HG02885 (cell line): ENCODE measurements around the gene ATG5.
A peak's percentile ranks its signal among the peaks of the same experiment; 100 is the strongest.

Experiments used
- ATAC-seq: cut with Tn5 transposase; IDR thresholded peaks from one replicate; pipeline ENCODE4 v1.9.1; 2021; ENCODE audit warnings: mild to moderate bottlenecking; ENCODE audit not compliant: unreplicated experiment, poor library complexity

The ATG5 gene

GRCh38 chr6:106186714-106187113 is 138.8 kb downstream of the ATG5 start:
- no peak for ATAC-seq

DNA sequence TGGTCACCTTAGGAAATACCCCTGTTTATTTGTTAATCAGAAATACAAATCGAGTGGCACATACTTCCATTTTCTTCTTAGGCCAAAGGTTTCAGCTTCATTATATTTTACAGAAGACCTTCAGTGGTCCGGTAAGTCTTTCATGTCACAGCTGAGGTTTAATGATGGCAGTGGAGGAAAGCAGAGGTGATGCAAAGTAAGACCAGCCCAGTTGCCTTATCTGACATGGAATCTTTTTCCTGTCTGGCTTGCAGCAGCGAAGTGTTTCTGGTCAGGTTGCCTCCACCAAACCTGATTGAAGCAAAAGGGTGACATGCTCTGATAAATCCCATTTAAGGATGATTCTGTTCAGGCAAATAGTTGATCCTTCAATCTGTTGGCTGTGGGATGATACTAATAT is 139.4 kb downstream of the ATG5 start:
- ATAC-seq: no peak

GRCh38 chr6:106185615-106186014 is 139.9 kb downstream of the ATG5 start:
- no peak for ATAC-seq

GRCh38 chr6:106184629-106185028 is 140.9 kb downstream of the ATG5 start:
- no peak for ATAC-seq

- ATAC-seq: no peak
Observed at GRCh38 chr6:106183430-106183829, 142.1 kb downstream of the ATG5 start.

DNA sequence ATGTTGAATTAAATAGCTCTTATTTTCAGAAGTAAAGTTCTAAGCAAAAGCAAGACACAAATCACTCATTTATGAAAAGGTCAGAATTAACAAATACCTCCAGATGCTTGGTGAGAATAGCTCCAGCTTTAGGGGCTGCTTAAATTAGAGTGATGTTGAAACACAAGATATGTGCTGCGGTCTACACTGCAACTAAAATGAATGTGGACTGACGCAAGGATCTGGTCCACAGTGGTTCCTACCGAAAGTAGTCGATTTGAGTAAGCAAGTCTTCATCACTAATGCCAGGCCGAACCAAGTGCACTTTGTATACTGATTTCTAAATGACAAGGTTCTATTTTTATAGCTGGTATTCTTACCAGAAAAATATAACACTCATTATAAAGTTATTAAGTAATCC is 143.1 kb downstream of the ATG5 start:
- ATAC-seq: peak; percentile 92

GRCh38 chr6:106181664-106182418 is 143.7 kb downstream of the ATG5 start:
- peak; percentile 49 for ATAC-seq

DNA sequence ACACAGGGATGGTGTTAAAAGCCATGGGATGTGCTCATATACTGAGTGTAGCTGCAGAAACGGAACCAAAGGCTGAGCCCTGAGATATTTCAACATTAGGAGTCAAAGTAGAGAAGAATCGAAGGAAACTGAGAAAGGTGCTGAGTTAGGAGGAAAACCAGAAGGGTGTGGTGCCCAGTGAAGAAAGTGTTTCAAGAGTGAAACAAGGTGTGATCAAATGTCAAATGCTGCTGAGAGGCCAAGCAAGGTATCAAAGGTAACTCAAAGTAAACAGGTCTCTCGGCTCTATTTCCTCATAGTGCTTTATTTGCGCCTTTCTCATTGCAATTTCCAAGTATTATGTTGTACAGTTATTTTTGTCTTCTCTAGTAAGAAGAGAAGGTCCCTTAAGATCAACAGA is 145.4 kb downstream of the ATG5 start:
- ATAC-seq: no peak

- no peak for ATAC-seq
Observed at GRCh38 chr6:106178900-106179299, 146.7 kb downstream of the ATG5 start.

- ATAC-seq: no peak
Observed at GRCh38 chr6:106177786-106178185, 147.8 kb downstream of the ATG5 start.

GRCh38 chr6:106173124-106173879 is 152.3 kb downstream of the ATG5 start:
- ATAC-seq: no peak

DNA sequence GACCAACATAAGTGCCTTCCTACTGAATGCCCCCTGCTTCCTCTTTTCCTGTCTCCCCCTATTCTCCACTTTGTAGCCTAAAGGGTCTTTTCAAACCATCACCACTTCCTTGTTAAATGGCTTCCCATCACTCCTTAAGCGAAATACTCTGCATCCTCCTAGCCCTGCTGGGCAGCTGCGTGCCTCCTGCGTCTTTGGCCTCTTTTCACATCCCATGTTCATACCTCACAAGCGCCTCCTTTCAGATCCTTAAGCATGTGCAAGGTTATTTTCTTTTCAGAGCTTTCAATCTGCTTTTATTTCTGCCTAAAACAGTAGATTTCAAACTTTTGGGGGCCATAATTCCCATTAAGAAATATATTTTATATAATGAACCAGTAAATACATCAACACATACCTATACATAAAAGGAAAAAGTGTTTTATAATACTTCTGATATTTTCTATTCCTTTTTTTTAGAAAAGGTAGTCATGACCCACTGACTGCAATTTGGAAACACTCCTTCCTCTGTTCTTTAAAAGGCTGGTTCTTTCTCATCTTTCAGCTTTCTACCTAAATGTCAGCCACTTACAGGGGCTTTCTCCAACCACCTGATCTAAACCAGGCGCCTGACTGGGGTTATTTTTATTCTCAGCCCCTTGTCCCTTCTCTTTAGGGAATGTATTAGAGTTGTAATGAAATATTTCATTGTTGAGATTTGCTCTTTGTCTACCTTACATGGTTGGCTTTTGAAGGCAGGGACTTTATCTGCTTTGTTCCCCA is 155.3 kb downstream of the ATG5 start:
- no peak for ATAC-seq

- no peak for ATAC-seq
Observed at GRCh38 chr6:106169517-106169916, 156.0 kb downstream of the ATG5 start.

GRCh38 chr6:106168097-106168888 is 157.3 kb downstream of the ATG5 start:
- ATAC-seq: no peak

DNA sequence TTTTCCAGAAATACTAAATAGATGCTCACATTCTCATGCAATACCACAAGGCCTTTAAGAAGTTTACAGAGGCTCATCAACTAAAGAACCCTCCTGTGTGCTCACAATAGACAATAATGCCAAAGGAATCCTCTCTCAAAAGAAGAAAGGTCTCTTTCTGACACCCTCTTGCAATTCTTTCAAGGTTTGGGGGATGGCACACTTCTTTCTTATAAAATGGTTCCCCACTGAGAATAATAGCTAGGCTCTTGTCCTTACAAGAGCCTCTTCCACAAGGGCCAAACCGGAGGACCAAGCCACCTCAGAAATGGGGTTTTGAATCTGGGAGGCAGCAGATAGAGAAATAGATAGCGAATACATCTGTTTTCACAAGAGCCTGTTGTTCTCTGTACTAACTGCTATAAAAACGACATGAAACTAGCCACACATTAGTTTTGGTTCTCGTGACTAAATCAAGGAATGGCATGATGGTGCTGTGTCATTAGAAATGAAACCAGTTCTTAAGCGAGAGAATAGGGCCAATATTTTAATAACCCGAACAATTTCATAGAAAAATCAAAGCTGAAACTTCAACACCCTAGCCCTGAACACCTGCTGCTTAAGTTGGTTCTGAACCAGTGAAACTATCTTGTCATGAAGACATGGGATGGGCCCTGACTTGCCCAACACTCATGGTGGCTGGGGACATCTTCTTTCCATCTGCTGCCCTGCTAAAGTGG is 158.3 kb downstream of the ATG5 start:
- peak; percentile 57 for ATAC-seq

- ATAC-seq: no peak
Observed at GRCh38 chr6:106165885-106166485, 159.6 kb downstream of the ATG5 start.

- peak; percentile 52 for ATAC-seq
Observed at GRCh38 chr6:106163966-106164877, 161.3 kb downstream of the ATG5 start.

DNA sequence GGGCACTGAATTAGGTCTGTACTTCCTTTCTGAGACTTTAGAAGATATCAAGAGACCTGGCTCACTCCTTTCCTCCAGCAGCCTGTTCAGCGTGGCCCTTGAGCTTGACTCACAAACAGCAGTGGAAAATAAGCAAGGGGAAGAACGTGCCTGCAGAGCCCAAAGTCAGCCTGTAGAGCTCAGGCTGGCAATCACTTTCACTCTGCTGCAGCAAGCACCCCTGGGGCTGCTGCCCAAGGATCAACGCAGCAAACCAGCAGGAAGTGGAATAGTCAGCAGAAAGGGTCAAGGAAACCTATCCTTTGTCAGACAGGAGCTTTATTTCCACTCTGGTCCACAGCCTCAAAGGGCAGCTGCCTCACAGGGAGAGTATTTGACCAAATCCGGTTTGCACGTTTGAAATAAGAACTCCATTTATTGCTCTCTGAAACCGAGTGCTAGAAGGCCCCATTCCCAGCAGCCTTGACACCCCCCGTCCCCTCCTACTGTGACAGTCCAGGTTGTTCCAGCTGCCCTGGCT is 162.1 kb downstream of the ATG5 start:
- ATAC-seq: peak; percentile 30
